Stimulated activated CD4-positive, alpha-beta T cell treated with anti-CD3 and anti-CD28 coated beads, Interleukin-15, amount 100 ng/mL, for 1 hour (primary cell): ENCODE data around the gene ACOX3.
"Not testable (repeated sequence)": the region's sequence is repeated elsewhere in the genome, so short reads cannot be mapped to it uniquely, and the experiment has no call there.

Experiments used
- DNase-seq, 2 donors: peaks; one replicate each; pipeline ENCODE4 v3.0.0-alpha.2; 2020; ENCODE audit warnings: low read depth in 1 of 2, low spot score in 1 of 2

Gene ACOX3

DNA sequence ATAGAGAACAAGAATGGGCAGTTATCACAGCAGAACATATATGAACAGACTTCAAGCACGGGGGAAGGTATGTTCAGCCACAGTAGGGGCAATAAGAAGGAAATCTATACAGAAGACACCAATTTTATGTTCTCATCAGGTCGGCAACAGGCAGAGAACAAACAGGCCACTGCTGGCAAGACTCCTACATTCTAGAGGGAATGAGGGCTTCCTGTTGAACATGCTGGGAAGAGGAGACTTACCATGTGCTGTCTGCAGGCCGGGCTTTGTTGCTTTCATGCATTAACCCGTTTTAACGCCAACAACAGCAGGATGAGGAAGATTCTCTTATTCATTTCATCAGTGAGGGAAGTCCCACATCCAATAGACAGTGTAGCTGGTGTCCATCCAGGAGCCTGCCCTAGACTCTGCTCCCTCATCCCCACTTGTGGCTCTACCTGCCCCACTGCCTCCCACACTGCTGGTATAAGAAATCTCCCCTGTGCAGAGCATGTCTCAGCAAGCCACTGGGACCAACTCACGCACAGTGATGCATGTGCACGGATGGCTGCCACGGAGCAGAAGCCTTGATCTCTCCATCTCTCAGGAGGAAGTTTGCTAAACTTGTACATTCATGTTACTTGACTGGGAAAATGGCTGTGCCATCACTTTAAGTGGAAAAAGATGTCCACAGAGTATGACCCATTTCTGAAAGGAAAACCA, 84.5 kb downstream of the ACOX3 start:
- DNase-seq = no peak

- DNase-seq = no peak
Measured at GRCh38 chr4:8355306-8355705, 85.2 kb downstream of the ACOX3 start.

- no peak for DNase-seq
Measured at GRCh38 chr4:8353912-8354453, 86.5 kb downstream of the ACOX3 start.

- no peak for DNase-seq
Measured at GRCh38 chr4:8353158-8353669, 87.3 kb downstream of the ACOX3 start.

- no peak for DNase-seq
Measured at GRCh38 chr4:8352368-8353157, 88.0 kb downstream of the ACOX3 start.

GRCh38 chr4:8351931-8352367, 88.6 kb downstream of the ACOX3 start:
- DNase-seq = no peak

GRCh38 chr4:8350841-8351461, 89.6 kb downstream of the ACOX3 start:
- DNase-seq = no peak

- DNase-seq = no peak
Measured at GRCh38 chr4:8350352-8350751, 90.2 kb downstream of the ACOX3 start.

- DNase-seq = no peak
Measured at GRCh38 chr4:8349664-8350236, 90.8 kb downstream of the ACOX3 start.

DNA sequence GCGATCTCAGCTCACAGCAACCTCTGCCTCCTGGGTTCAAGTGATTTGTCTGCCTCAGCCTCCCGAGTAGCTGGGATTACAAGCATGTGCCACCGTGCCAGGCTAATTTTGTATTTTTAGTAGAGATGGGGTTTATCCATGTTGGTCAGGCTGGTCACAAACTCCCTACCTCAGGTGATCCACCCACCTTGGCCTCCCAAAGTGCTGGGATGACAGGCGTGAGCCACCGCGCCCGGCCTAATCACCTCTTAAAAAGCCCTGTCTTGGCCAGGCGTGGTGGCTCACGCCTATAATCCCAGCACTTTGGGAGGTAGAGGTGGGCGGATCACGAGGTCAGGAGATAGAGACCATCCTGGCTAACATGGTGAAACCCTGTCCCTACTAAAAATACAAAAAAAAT, 91.3 kb downstream of the ACOX3 start:
- not testable (repeated sequence) for DNase-seq

DNA sequence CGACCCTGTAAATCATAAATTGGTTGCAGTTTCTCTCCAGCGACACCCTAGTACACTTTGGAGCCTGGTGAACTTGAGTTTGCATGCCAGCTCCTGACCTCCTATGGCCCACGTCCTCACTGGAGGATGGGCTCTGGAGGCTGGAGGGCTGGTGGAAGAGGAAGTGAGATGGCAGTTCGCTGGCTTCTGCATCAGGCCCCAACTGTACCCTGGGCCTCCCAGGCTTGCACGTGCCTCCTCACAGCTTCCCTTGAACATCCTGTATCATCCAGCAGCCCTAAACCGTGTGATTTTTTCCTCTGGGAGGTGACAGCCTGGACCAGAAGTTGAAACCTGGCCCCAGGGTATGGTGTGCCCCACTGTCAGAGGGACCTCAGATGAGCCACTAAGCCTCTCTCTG, 92.5 kb downstream of the ACOX3 start:
- no peak for DNase-seq

DNA sequence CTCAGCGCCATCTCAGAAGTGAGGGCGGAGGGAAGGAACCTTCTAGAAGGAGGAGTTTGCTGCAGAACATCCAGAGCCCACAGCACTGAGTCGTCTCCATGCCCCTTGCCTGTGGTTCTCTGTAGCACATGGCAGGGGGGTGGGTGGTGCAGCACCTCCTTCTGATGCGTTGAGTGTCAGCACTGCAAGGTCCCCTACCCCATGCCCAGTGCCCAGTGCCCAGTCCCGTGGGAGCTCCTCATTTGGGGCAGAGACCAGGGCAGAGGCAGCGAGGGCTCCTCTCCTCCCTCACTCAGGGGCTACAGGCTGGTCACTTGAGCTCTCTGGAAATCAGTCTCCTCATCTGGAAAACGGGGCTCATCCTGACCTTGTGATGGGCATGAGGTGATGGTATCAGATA, 92.9 kb downstream of the ACOX3 start:
- DNase-seq = no peak

DNA sequence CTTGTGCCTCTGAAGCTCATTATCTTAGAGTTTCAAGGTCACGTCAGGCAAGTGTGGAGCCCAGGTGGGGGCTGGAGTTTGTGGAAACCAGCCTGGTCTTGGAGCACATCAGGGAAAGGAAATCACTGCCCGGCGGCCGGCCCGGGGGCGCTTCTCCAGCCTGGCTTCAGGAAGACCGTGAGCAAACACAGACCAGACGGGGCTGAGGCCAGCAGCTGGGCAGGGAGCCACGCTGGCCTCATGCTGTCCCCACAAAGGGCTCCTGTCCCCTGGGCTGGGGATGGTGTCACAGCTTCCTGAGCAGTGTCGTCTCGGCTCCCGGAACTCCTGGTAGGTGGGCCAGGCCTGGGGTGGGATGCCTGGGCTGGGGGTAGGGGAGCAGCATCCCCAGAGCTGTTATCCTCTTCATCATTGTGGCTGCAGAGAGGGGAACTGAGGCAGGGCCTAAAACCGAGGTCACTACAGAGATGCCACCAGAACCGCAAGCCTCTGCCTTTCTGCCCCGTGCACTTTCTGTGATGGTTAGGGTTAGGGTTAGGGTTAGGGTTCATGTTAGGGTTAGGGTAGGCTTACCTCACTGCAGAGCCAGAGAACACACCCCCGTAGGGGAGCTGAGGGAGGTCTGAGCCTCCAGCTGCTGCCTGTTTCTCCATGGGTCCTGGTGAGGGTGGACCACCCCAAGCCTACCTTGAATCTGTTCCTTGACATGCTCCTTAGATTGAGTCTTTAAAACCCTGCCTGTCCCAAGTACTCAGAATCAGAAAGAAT, 93.5 kb downstream of the ACOX3 start:
- DNase-seq = no peak

DNA sequence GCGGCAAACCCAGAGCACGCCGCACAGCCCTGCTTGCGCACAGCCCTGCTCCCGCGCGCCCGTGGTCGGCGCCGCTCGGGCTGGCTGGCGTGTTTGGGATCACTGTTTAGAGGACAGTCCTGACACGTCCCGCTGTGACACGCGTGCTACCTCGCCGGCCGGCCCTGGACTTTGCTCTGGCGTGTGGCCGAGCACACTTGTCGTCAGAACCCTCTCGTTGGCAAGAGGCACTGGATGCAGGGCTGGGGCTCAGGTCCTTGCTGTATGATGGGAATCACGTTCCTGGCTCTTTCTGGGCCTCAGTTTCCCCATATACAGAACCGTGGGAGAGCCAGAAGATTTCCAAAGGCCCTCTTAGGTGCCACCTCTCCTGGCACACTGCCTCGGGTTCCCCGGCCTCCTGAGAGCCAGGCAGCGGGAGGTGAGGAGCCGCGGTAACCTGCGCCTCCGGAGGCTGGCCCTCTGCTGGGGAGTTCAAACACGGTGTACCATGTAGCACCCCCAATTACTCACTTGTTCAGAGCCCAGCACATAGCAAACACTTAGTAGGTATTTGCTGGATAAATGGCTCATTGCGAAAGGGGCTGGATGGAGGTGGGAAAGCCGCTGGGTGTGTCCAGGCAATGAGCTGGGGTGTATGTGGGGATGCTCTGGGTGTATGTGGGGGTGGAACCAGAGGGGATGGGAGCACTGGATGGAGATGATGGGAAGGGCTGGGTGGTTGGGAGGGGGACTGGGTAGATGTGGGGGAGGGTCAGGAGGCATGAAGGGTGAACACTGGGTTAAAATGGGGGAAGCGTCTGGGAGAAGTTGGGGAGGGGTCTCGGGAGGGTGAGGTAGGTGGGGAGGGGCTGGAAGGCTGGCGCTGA, 94.3 kb downstream of the ACOX3 start:
- no peak for DNase-seq

GRCh38 chr4:8345053-8345945, 95.2 kb downstream of the ACOX3 start:
- no peak for DNase-seq

DNA sequence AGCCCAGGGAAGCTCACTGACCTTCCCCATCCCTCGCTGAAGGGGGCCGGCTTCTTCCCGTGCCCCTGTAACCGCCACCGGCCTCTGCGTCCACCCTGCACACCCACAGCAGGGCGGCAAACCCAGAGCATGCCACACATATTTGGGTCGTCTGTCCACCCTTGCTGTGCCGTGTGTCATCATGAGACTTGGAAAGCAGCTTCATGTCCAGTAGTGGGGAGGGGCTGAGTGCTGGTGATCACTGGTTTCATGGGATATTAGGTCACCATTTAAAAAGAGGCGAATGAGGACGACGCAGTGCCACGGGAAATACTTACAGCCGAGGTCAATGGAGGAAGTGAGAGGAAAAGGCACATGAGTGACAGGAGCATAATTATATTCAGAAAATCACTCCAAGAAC, 96.1 kb downstream of the ACOX3 start:
- DNase-seq = no peak

DNA sequence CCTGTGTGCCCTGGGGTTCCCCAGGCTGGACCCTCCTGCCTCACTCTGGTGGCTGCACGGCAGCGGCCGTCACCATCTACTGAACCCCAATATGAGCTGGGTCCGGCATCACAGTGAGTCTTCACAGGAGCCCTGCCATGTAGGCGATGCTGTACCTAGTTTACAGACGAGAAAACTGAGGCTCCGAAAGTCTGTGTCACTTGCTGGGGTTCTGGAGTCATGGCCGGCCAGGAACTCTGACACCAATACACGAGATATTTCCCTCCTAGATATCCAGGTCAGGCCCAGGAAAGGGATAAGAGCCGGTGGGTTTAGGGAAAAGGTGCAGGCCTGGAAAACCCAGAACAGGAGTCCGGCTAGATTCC, 96.6 kb downstream of the ACOX3 start:
- DNase-seq = no peak

DNA sequence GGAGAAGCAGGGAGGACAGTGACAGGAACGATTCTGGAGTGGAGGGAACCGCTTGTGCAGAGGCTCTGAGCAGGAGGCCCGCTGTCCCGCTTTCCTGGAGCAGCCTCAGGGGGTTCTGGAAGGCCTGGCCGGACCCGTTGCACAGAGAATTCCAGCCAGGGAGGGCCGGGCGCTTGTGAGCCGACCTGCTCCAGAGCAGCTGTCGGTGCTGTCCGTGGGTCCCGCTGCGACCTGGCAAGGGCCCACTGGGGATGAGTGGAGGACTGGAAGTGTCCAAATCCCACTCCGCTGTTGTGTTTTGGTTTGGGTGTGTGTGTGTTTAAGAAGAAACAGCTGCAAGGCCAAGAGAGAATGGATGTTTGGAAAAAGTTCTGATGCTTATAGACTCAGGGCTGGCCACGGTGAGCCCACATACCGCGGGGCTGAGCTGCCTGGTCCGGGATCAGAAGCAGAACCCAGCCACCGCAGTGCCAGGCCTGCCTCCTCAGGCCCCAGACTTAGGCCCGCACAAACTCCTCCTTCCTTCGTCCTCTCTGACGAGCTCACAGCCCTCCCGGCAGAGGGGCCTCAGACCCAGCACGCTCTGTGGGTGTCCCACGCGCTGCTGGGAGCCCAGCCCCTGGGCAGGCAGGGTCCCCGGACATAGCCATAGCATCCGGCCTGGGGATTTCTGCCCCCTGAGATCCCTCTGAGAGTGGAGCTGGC, 97.1 kb downstream of the ACOX3 start:
- DNase-seq = no peak
